ENCODE results near the gene REXO4. TPM values are rescaled to one million over a fixed set of nuclear protein-coding genes. Genes with fewer than 3 reads are reported as not detected.

REXO4 gene
- total and polyA plus RNA-seq, 2 experiments from 2014 or later = 31.1 to 36.3 TPM

GRCh38 chr9:133401588-133401987, 16.2 kb downstream of the REXO4 start:
- Mint-ChIP-seq H3K27me3 (ENCODE audit: insufficient read depth, low read depth, poor library complexity) (peaks cover 21% of the 10 kb centered on the region), H3K27ac (no peak overlapping the region), H3K36me3 (ENCODE audit: low read depth) (peaks cover 19% of the 10 kb centered on the region), H3K4me1 (no peaks in the 10 kb centered on the region; the same call in 2 of the 3 replicates), H3K4me3 (no peak overlapping the region), H3K9me3 (no peaks in the 10 kb centered on the region)
- Histone ChIP-seq H3K4me3 (no peak overlapping the region), H3K79me2 (replicated peaks; ENCODE audit: insufficient read depth) (no peaks in the 10 kb centered on the region), H3K4me1 (ENCODE audit: insufficient read depth) (no peaks in the 10 kb centered on the region), H3K27me3 (ENCODE audit: insufficient read depth) (no peaks in the 10 kb centered on the region), H3K4me2 (no peak overlapping the region), H4K20me1 (replicated peaks; ENCODE audit: insufficient read depth) (no peaks in the 10 kb centered on the region; the same call in 1 of the 2 replicates), H3K9me2 (ENCODE audit: insufficient read depth) (no peaks in the 10 kb centered on the region), H3K27ac (ENCODE audit: low read depth) (no peak overlapping the region), H3F3A (replicated peaks; ENCODE audit: low read depth) (0 out of 2 replicates have a peak, but pooled peaks cover 3% of the 10 kb centered on the region), H2AFZ (no peak overlapping the region), H3K36me3 (ENCODE audit: insufficient read depth) (no peaks in the 10 kb centered on the region)
- DNase-seq (ENCODE audit: low spot score) (no peak), ATAC-seq (no peak)
- TF ChIP-seq POLR2AphosphoS5 (IDR thresholded peaks at IDR 0.05; ENCODE audit: low read depth) (no peak), STAT1 (IDR thresholded peaks at IDR 0.05; ENCODE audit: unreplicated experiment) (no peak), NANOG (IDR thresholded peaks at IDR 0.05; ENCODE audit: borderline replicate concordance) (no peak), CREB1 (CRISPR knock-in tag; IDR thresholded peaks at IDR 0.05; ENCODE audit: low read depth) (no peak), EZH2phosphoT487 (IDR thresholded peaks at IDR 0.05; ENCODE audit: unreplicated experiment) (no peak), ZNF114 (CRISPR knock-in tag; IDR thresholded peaks at IDR 0.05) (no peak), ETS1 (IDR thresholded peaks at IDR 0.05) (no peak), CTCF (conservative IDR thresholded peaks at IDR 0.05; ENCODE audit: low read depth in 2 of 2) (no peak), JUNB (IDR thresholded peaks at IDR 0.05; ENCODE audit: unreplicated experiment) (no peak), ZNF331 (CRISPR knock-in tag; IDR thresholded peaks at IDR 0.05; ENCODE audit: low read depth) (no peak), REST (IDR thresholded peaks at IDR 0.05; ENCODE audit: unreplicated experiment) (no peak), ZNF462 (CRISPR knock-in tag; IDR thresholded peaks at IDR 0.05) (no peak)

Measured in GM23338 (cell line).